Gastroesophageal sphincter (tissue), 4 donors: ENCODE results near the gene MAPK1. TPM values are rescaled to one million over a fixed set of nuclear protein-coding genes. Genes with fewer than 3 reads are reported as not detected.

ENCODE experiments used
- ATAC-seq: fragments of 150-250 bp; one replicate; pipeline ENCODE4 v1.9.1; 2016; ENCODE audit warnings: mild to moderate bottlenecking, moderate library complexity
- H3K27ac ChIP-seq, 4 donors: fragments of 200-600 bp; sonication (generic) in 3 of 4; 1 replicate in 3 of 4; 2 replicates in 1 of 4; pipeline ENCODE4 v1.5.1; 2016 to 2019
- H3K27me3 ChIP-seq: fragments of 200-600 bp; sonication (generic); one replicate; pipeline ENCODE4 v1.5.1; 2019
- H3K36me3 ChIP-seq, 2 donors: fragments of 200-600 bp; sonication (generic); one replicate each; pipeline ENCODE4 v1.5.1; 2019; ENCODE audit warnings: control low read depth in 1 of 2
- H3K4me1 ChIP-seq, 3 donors: fragments of 200-600 bp; sonication (generic); 1 replicate in 2 of 3; 2 replicates in 1 of 3; pipeline ENCODE4 v1.5.1; 2016 to 2019; ENCODE audit warnings: control low read depth in 2 of 3
- H3K4me3 ChIP-seq, 2 donors: fragments of 200-600 bp; sonication (generic); one replicate each; pipeline ENCODE4 v1.5.1; 2019; ENCODE audit warnings: mild to moderate bottlenecking in 1 of 2, moderate library complexity in 1 of 2
- H3K9me3 ChIP-seq, 3 donors: fragments of 200-600 bp; sonication (generic); one replicate each; pipeline ENCODE4 v1.5.1; 2017 to 2019; ENCODE audit warnings: control low read depth in 2 of 3
- CTCF ChIP-seq, 4 experiments: fragments of 200-600 bp in 2 of 4; fragments of 450-650 bp in 2 of 4; sonication (generic) in 1 of 4; IDR thresholded peaks; one replicate each; pipeline ENCODE4 v1.5.1; 2017 to 2019; ENCODE audit warnings: antibody characterized with exemption in 4 of 4, mild to moderate bottlenecking in 2 of 4, moderate library complexity in 2 of 4
- EP300 ChIP-seq: sonication (generic); formaldehyde crosslinking; IDR thresholded peaks from one replicate; pipeline ENCODE4 v1.6.1; 2017; ENCODE audit warnings: antibody characterized with exemption, mild to moderate bottlenecking
- POLR2A ChIP-seq, 2 donors: fragments of 450-650 bp; IDR thresholded peaks; one replicate each; pipeline ENCODE4 v1.6.1; 2017; ENCODE audit warnings: antibody characterized with exemption in 2 of 2, mild to moderate bottlenecking in 2 of 2, moderate library complexity in 1 of 2
- POLR2AphosphoS5 ChIP-seq: sonication (generic); formaldehyde crosslinking; IDR thresholded peaks from one replicate; pipeline ENCODE4 v1.6.1; 2017; ENCODE audit warnings: antibody characterized with exemption
- WGBS, 2 donors: methylation state at CpG; one replicate each; pipeline ENCODE4 v1.1.5; 2018; ENCODE audit warnings: low coverage in 1 of 2; 5-methylcytosine and 5-hydroxymethylcytosine counted together
- total RNA-seq, 4 donors: library from RNA; depleted of rRNA; stranded (reverse); fragments of >200 nt; gene quantifications; one replicate each; pipeline ENCODE4 v1.1.0, GENCODE V29; 2016

MAPK1 gene
- total RNA-seq, 4 donors from 2014 or later: 40.3 to 70.8 (median 57.4) TPM

- Histone ChIP-seq H3K27me3 (no peaks in the 10 kb centered on the region), H3K9me3 (no peaks in the 10 kb centered on the region), H3K4me1 (peaks cover 0 to 28% (median 0%) of the 10 kb centered on the region in 3 donors), H3K36me3 (peaks cover 0 to 100% of the 10 kb centered on the region in 2 donors), H3K27ac (no peak overlapping the region), H3K4me3 (no peak overlapping the region)
- TF ChIP-seq POLR2AphosphoS5: no peak
- TF ChIP-seq EP300: no peak
- TF ChIP-seq POLR2A (IDR thresholded peaks at IDR 0.05): no peak
- no peak for TF ChIP-seq CTCF (IDR thresholded peaks at IDR 0.05)
- no peak for ATAC-seq
- 78 to 82% methylated on average over 6 to 14 of the region's 15 CpGs for WGBS, 2 donors
Measured at GRCh38 chr22:21766691-21767462, 100.6 kb downstream of the MAPK1 start.

GRCh38 chr22:21765909-21766529 is 101.4 kb downstream of the MAPK1 start:
- WGBS, 2 donors: 92% methylated on average over 5 of the region's 11 CpGs; no CpG with 5 or more reads in 1 of the 2 donors
- Histone ChIP-seq H3K9me3 (no peaks in the 10 kb centered on the region), H3K36me3 (peaks cover 0 to 100% of the 10 kb centered on the region in 2 donors), H3K27me3 (no peaks in the 10 kb centered on the region), H3K27ac (no peak overlapping the region), H3K4me3 (no peak overlapping the region), H3K4me1 (peaks cover 0 to 37% (median 0%) of the 10 kb centered on the region in 3 donors)
- TF ChIP-seq POLR2A (IDR thresholded peaks at IDR 0.05) (no peak), CTCF (IDR thresholded peaks at IDR 0.05) (no peak), EP300 (no peak), POLR2AphosphoS5 (no peak)
- ATAC-seq: no peak

- no peaks in the 10 kb centered on the region for H3K27me3 ChIP-seq
- H3K4me1 ChIP-seq: peaks cover 0 to 38% (median 0%) of the 10 kb centered on the region in 3 donors
- no peak for TF ChIP-seq CTCF (IDR thresholded peaks at IDR 0.05)
- ATAC-seq: no peak
- H3K4me3 ChIP-seq: no peak overlapping the region
- 83 to 84% methylated on average over 5 to 8 of the region's 9 CpGs for WGBS, 2 donors
- no peaks in the 10 kb centered on the region for H3K9me3 ChIP-seq
- H3K27ac ChIP-seq: peak overlapping the region in 1 of 4 donors; percentile 20
- peaks cover 0 to 88% of the 10 kb centered on the region in 2 donors for H3K36me3 ChIP-seq
Measured at GRCh38 chr22:21764038-21764804, 103.2 kb downstream of the MAPK1 start.

GRCh38 chr22:21762712-21763581 is 104.5 kb downstream of the MAPK1 start:
- Histone ChIP-seq H3K27ac (peak overlapping the region in 2 of 4 donors; percentile 6 to 12), H3K36me3 (peaks cover 0 to 88% of the 10 kb centered on the region in 2 donors), H3K4me3 (no peak overlapping the region), H3K27me3 (no peaks in the 10 kb centered on the region), H3K9me3 (no peaks in the 10 kb centered on the region), H3K4me1 (peaks cover 0 to 38% (median 0%) of the 10 kb centered on the region in 3 donors)
- ATAC-seq: no peak
- 46 to 70% methylated on average over 11 to 13 of the region's 13 CpGs for WGBS, 2 donors
- TF ChIP-seq EP300 (no peak), CTCF (IDR thresholded peaks at IDR 0.05) (no peak), POLR2A (IDR thresholded peaks at IDR 0.05) (no peak), POLR2AphosphoS5 (no peak)
